HFF-Myc (cell line): Measurements from ENCODE around the gene CDON.

Source experiments
- DNase-seq: peaks from one replicate; pipeline ENCODE4 v3.0.0-alpha.2; 2011; ENCODE audit warnings: low read depth; ENCODE audit errors: extremely low read depth
- H3K4me3 ChIP-seq: replicated peaks from 2 replicates; pipeline ENCODE4 v1.5.1; 2011; ENCODE audit warnings: low read depth, mild to moderate bottlenecking, control low read depth, low read length
- TF ChIP-seq, protein P1 (sequence below): IDR thresholded peaks from 2 replicates; pipeline ENCODE4 v1.5.1; 2012; ENCODE audit warnings: mild to moderate bottlenecking, low read depth, low read length, control low read depth; ENCODE audit errors: missing control alignments

Gene CDON

DNA sequence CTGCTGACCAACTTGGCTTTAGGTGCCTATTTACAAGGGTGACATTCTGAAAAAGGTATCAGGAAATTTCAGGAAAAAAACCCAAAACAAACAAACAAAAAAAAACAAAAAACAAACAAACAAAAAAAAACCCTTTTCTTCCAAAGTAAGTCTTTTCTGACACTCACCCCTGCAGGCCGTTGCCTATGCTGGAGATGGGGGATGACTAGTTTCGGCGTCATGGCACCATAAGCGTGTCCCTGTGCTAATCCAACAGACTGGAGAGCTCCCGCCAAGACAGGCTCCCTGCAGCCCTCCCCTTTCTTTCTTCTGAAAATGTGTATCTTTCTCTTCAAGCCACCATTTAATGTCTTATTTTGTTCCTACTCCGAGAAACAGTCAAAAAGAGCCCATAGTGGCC is 103.2 kb downstream of the CDON start:
- no peak overlapping the region for H3K4me3 ChIP-seq
- TF ChIP-seq, protein P1, sequence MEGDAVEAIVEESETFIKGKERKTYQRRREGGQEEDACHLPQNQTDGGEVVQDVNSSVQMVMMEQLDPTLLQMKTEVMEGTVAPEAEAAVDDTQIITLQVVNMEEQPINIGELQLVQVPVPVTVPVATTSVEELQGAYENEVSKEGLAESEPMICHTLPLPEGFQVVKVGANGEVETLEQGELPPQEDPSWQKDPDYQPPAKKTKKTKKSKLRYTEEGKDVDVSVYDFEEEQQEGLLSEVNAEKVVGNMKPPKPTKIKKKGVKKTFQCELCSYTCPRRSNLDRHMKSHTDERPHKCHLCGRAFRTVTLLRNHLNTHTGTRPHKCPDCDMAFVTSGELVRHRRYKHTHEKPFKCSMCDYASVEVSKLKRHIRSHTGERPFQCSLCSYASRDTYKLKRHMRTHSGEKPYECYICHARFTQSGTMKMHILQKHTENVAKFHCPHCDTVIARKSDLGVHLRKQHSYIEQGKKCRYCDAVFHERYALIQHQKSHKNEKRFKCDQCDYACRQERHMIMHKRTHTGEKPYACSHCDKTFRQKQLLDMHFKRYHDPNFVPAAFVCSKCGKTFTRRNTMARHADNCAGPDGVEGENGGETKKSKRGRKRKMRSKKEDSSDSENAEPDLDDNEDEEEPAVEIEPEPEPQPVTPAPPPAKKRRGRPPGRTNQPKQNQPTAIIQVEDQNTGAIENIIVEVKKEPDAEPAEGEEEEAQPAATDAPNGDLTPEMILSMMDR: no peak
- DNase-seq: no peak

DNA sequence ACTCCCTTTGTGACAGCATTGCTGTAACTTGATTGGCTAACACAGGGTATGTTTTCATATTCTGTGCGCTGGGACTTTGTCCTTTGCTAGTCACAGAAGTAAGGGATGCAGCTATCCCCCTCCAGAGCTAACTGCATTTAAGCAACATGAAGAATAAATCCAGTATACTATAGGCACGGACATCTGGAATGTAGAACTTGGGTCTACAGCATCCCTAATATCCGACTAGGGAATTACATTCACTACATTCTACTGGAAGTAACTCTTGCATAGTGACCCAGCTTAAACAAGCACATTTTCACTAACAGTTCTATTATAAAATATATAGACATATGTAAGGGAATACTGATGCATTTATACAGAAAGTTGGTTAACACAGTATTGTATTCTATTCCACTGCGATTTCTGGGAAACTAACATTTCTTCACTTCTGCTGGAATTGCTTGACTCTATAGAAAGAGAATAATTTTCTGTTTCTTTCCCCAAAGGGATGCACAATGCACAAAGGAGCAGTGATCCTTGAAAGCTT is 103.7 kb downstream of the CDON start:
- DNase-seq: no peak
- TF ChIP-seq, protein P1: no peak
- H3K4me3 ChIP-seq: no peak overlapping the region

DNA sequence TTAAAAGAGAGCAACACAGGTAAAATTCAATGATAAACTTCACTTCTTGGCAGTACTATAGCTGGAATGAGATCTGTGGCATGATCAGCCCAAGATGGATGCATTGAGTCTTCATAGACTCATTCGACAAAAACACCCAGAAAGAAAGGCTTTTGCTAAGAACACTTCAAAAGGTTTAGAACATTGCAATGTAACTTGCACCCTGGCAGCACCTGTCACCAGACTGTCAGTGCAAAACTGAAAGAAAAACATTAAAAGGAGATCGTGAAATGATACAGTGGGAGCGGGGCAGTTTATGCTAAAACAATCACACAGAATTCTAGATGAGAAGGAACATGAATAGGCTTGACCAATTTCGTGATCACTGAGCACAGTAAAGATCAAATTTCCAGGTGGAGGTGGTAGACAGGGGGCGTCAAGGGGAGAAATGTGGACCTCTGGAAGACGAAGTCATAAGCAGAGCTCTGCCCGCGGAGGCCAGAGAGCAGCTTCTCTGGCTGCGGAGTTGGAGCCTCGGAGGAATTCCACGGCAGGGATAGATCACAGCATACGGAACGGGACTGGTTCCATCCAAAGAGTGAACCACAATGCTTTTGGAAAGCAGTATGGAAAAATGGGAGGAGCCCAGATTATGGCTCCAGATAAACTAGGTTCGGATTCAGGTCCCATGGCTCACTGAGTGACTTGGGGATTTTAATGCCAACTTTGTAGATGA is 104.9 kb downstream of the CDON start:
- no peak overlapping the region for H3K4me3 ChIP-seq
- TF ChIP-seq, protein P1: no peak

DNA sequence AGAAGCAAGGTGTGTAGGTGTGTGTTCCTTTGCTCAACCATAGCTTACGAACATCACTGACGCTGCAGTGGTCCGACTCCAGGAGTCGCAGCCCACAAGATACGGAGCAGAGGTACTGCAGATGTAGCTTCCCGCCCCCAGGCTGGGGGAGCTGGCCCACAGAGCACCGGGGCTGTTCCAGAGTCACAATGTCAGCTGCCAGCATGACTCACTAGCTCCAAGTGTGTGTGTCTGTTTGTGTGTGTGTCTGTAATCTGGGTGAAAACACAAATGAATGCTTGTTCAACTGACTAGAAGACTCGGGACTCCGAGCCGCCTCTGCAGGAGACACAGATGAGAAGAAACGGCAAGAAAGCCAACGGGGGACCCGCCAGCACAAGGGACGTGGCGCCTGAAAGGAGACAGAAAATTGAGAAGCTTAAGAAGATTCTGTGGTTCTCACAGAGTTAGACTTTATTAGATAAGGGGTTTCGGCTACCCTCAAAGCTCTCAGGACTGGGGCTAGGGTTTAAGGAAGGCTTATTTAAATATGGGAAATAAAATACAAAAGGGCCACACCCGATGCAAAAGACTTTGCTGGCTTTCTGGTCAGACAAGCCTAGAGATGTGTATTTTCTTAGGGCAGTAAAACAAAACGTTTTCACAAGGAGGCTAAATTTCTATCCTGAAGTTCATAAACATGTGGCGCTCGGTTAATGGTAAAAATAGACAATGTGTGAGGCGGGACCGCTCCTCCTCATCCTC is 106.1 kb downstream of the CDON start:
- no peak overlapping the region for H3K4me3 ChIP-seq
- TF ChIP-seq, protein P1: no peak
- DNase-seq: no peak

More for the DNA sequence above, 104.9 kb downstream of the CDON start:
- no peak for DNase-seq

DNA sequence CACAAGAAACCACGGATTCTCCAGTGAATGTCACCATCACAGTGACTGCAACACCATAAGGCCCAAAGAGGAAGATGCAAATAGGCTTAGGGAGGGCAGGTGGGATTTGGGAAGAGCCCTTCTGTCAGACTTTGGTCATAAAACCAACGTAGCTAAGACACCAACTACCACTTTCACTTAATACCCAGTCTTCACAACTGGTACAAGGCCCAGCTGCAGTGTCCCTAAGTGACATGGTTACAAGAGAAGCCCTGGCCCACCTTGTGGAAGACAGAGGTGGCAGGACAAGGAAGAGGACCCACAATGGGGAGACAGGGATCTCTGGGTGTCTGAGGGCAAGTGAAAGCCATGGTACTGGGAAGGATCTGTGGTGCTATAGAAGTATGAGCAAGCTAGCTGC is 106.8 kb downstream of the CDON start:
- no peak overlapping the region for H3K4me3 ChIP-seq
- TF ChIP-seq, protein P1: no peak
- DNase-seq: no peak

DNA sequence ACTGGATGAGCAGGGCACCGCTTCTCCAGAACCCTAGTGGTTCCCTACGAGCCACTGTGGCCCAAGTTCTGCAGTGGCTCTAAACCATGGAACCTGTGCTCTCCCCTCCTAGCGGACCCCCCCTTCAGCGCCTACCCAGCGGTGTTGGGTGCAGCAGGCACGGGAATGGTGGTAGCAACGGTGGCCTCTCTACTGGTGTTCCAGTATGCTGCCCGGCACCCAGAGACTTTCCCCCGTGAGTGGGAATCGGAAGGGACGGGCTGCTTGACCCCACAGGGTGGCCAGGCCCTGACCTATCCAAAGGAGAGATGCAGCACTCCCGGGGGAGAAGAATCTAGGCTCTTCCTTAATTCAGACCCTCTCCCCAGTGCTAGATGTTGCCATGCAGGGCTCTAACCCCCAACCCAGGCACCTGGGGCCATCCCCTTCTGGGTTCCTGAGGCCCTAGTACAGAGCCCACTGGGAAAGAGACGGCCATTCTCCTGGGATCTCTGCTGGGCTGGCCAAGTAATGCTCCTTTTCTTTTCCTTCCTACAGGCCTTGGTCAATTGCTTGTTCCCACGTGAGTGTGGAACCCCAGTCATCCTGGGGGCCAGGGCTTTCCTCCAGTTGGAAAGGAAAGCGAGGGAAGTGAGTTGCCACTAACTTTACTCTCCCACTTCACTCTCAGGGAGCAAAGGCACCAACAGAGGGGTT is 107.6 kb downstream of the CDON start:
- no peak for DNase-seq
- no peak overlapping the region for H3K4me3 ChIP-seq
- TF ChIP-seq, protein P1: no peak
